Measurements from ENCODE around the gene RPUSD2.

The RPUSD2 gene

DNA sequence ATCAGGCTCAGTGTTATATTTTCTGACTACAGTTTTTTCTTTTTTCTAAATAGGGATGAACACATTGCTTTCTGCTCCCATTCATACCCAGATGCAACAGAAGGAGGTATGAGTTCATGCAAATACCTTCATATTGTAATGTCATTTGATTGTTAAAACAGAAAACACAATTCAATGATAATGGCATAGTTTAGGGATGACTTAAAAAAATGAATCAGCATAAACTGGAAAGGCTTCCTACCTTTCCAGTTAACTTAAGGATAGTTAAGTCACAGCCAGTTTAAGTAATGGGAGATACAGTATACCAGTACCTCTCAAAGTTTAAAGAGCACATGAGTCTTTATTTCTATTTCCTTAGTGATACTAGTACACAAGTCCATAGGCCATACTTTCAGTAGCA is 49.8 kb downstream of the RPUSD2 start:
- TF ChIP-seq, protein P1, sequence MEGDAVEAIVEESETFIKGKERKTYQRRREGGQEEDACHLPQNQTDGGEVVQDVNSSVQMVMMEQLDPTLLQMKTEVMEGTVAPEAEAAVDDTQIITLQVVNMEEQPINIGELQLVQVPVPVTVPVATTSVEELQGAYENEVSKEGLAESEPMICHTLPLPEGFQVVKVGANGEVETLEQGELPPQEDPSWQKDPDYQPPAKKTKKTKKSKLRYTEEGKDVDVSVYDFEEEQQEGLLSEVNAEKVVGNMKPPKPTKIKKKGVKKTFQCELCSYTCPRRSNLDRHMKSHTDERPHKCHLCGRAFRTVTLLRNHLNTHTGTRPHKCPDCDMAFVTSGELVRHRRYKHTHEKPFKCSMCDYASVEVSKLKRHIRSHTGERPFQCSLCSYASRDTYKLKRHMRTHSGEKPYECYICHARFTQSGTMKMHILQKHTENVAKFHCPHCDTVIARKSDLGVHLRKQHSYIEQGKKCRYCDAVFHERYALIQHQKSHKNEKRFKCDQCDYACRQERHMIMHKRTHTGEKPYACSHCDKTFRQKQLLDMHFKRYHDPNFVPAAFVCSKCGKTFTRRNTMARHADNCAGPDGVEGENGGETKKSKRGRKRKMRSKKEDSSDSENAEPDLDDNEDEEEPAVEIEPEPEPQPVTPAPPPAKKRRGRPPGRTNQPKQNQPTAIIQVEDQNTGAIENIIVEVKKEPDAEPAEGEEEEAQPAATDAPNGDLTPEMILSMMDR (IDR thresholded peaks at IDR 0.05; ENCODE audit: extremely low read depth, missing control alignments) = no peak
- DNase-seq (ENCODE audit: low spot score) = no peak

GRCh38 chr15:40623361-40623760 is 54.3 kb downstream of the RPUSD2 start:
- no peak for DNase-seq (ENCODE audit: low spot score)
- TF ChIP-seq, protein P1 (IDR thresholded peaks at IDR 0.05; ENCODE audit: extremely low read depth, missing control alignments) = no peak

Measured in GM20000 (cell line).